ENCODE measurements around the gene MAJIN. TPM values are rescaled to one million over a fixed set of nuclear protein-coding genes. Genes with fewer than 3 reads are reported as not detected.
"Not testable (repeated sequence)": the region's sequence is repeated elsewhere in the genome, so short reads cannot be mapped to it uniquely, and the experiment has no call there.

The MAJIN gene
- total RNA-seq, 2 experiments from 2014 or later, result 0.29 to 0.37 TPM

DNA sequence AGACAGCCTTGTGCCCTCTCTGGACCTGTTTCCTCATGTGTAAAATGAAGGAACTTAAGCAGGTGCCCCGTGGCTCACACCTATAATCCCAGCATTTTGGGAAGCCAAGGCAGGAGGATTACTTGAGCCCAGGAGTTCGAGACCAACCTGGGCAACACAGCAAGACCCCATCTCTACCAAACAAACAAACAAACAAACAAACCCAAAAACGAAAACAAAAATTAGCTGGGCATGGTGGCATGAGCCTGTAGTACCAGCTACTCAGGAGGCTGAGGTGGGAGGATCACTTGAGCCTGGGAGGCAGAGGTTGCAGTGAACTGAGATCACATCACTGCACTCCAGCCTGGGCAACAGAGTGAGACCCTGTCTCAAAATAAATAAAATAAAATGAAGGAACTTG is 32.1 kb upstream of the MAJIN start:
- CTCF ChIA-PET, result interaction anchor here (1.2 to 1.4 kb wide), 2 partner anchors 9 to 10 kb away, joined by 4 to 6 read pairs; partner anchors contain the start of gene ARL2
- H3K9me3 Mint-ChIP-seq; H3K27ac Mint-ChIP-seq; H3K36me3 Mint-ChIP-seq (ENCODE audit: low read depth); H3K4me1 Mint-ChIP-seq (ENCODE audit: low read depth); DNase-seq; H3K27me3 Mint-ChIP-seq (ENCODE audit: low read depth); intact Hi-C loops (cut with micrococcal nuclease); H3K4me3 Mint-ChIP-seq: not testable (repeated sequence)

DNA sequence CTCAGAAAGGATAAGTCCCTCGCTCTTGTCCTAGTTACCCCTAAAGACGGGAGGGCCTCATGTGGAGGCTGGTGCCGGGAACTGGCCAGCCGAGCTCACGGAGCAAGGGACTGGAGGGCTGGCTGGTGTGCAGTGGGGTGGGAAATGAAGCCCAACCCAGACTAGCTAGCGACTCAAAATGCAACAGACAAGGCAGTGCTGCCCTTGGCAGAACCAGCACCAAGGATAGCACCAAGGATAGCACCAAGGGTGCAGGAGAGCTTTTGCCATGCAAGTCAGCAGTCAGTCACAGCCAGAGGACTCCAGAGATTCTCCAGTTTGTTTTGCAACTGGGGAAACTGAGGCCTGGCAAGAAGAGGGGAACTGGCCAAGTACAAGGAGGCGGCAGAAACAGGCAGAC is 31.4 kb upstream of the MAJIN start:
- Mint-ChIP-seq H3K27me3 (ENCODE audit: low read depth) (no peaks in the 10 kb centered on the region), H3K4me1 (ENCODE audit: low read depth) (peaks cover 5% of the 10 kb centered on the region), H3K9me3 (no peaks in the 10 kb centered on the region), H3K4me3 (no peak overlapping the region), H3K36me3 (ENCODE audit: low read depth) (no peaks in the 10 kb centered on the region), H3K27ac (no peak overlapping the region)
- CTCF ChIA-PET, result interaction anchor here (1.2 to 1.4 kb wide), 2 partner anchors 10 to 11 kb away, joined by 4 to 6 read pairs; partner anchors contain the start of gene ARL2
- no peak for DNase-seq
- intact Hi-C loops (cut with micrococcal nuclease), result no loop called here

DNA sequence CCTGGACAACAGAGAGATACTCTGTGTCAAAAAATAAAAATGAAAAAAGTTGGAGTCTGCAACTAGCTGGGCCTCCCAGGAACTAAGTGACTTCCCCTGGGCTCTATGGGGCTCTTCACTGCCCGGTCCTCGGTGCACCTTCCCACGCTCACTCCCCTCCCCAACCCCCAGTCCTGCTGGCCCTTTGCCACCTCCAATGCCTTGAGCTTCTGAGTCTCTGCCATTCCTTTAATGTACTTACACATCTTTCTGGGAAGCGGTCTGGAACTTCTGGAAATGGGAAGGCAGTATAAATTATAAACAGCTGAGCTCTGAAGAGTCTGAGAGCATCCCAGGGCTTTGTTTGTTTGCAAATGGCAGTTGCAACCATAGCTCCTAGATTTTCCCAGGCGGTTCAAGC is 30.8 kb upstream of the MAJIN start:
- Mint-ChIP-seq H3K27me3 (ENCODE audit: low read depth) (no peaks in the 10 kb centered on the region), H3K27ac (no peak overlapping the region), H3K9me3 (no peaks in the 10 kb centered on the region), H3K36me3 (ENCODE audit: low read depth) (no peaks in the 10 kb centered on the region), H3K4me1 (ENCODE audit: low read depth) (peaks cover 7% of the 10 kb centered on the region), H3K4me3 (no peak overlapping the region)
- intact Hi-C loops (cut with micrococcal nuclease), result no loop called here
- no peak for DNase-seq
- CTCF ChIA-PET, result interaction anchor here (1.2 kb wide), 1 partner anchor 12 kb away, joined by 6 read pairs; the partner anchor contains the start of gene ARL2

DNA sequence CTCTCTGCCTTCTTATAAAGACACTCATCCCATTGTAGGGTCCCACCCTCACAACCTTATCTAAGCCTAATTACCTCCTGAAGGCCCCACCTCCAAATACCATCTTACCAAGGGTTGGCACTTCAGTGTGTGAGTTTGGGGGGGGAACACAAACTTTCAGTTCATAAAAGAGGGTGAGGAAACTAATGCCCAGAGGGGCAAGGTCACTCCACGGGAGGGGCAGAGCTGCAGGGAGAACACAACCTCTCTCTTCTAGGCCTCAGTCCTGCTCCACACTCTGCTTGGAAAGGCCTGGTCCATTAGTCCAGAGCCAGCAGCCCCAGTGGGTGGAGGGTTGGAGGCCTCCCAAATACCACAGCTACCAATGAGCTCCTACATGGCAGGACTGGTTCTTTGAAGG is 27.6 kb upstream of the MAJIN start:
- no peak overlapping the region for H3K4me3 Mint-ChIP-seq
- no peak for DNase-seq
- H3K4me1 Mint-ChIP-seq (ENCODE audit: low read depth), result peaks cover 7% of the 10 kb centered on the region
- no peaks in the 10 kb centered on the region for H3K27me3 Mint-ChIP-seq (ENCODE audit: low read depth)
- CTCF ChIA-PET, result interaction anchor here (2.5 kb wide), 1 partner anchor 13 kb away, joined by 9 read pairs; no protein-coding TSS in a partner anchor
- no peaks in the 10 kb centered on the region for H3K36me3 Mint-ChIP-seq (ENCODE audit: low read depth)
- no peak overlapping the region for H3K27ac Mint-ChIP-seq
- H3K9me3 Mint-ChIP-seq, result no peaks in the 10 kb centered on the region
- intact Hi-C loops (cut with micrococcal nuclease), result no loop called here

DNA sequence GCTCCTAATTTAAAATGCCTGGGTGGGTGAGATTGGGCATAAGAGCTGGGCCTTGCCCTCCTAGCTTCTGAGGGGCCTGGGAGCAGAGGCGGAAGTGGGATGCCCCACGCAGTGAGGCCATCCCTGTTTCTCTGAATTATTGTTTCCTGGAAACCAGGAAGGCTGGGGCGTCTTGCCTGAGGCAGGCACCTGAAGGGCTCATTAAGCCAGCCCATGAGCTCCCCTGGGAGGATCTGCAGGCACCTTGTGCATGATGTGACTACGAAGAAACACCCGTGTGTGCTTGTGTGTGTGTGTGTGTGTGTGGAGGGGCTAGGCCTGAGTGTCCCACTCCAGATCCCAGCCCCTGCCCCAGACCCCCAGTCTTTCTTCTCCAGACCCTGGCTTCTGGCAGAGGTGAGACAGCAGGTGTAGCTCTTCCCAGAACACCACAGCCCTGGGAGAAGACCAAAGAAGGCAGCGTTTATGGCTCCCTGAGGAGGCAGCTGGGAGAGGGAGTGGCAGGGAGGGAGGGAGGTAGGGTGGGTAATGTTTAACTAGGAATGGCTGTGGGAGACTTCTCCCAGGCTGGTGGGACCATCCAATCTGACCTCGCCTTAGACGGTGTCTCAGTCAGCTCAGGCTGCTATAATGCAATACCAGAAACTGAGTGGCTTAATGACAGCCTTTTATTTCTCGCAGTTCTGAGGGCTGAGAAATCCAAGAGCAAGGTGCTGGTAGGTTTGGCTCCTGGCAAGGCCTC is 27.0 kb upstream of the MAJIN start:
- CTCF ChIA-PET, result interaction anchor here (1.1 to 2.5 kb wide), 3 partner anchors 14 to 150 kb away, joined by 3 to 9 read pairs (median 3); partner anchors contain the start of gene MAJIN
- intact Hi-C loops (cut with micrococcal nuclease), result no loop called here
- Mint-ChIP-seq H3K4me1 (ENCODE audit: low read depth) (peaks cover 7% of the 10 kb centered on the region), H3K4me3 (no peak overlapping the region), H3K36me3 (ENCODE audit: low read depth) (no peaks in the 10 kb centered on the region), H3K9me3 (no peaks in the 10 kb centered on the region), H3K27ac (no peak overlapping the region), H3K27me3 (ENCODE audit: low read depth) (no peaks in the 10 kb centered on the region)
- no peak for DNase-seq

DNA sequence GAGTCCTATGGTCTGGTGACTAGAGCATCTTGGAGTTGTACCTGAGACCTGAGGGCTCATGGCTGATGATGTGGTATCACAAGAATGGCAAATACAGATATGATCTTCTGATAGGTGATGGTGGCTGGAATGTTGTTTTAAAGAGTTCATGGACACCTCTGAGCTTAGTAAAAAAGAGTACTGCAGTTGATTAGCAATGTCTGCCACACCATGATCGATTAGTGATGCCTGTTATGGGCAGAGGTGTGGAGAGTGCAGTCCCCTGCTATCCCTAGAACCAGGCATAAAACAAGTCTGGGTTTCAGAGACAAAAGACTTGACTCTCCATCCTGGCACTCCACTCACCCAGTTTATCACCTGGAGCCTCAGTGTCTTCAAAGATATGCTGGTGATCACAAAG is 26.2 kb upstream of the MAJIN start:
- H3K36me3 Mint-ChIP-seq (ENCODE audit: low read depth), result no peaks in the 10 kb centered on the region
- no peak for DNase-seq
- H3K9me3 Mint-ChIP-seq, result no peaks in the 10 kb centered on the region
- H3K4me1 Mint-ChIP-seq (ENCODE audit: low read depth), result peaks cover 7% of the 10 kb centered on the region
- CTCF ChIA-PET, result interaction anchor here (1.1 to 2.5 kb wide), 3 partner anchors 15 to 149 kb away, joined by 3 to 9 read pairs (median 3); partner anchors contain the start of gene MAJIN
- intact Hi-C loops (cut with micrococcal nuclease), result no loop called here
- no peak overlapping the region for H3K4me3 Mint-ChIP-seq
- no peaks in the 10 kb centered on the region for H3K27me3 Mint-ChIP-seq (ENCODE audit: low read depth)
- H3K27ac Mint-ChIP-seq, result no peak overlapping the region

DNA sequence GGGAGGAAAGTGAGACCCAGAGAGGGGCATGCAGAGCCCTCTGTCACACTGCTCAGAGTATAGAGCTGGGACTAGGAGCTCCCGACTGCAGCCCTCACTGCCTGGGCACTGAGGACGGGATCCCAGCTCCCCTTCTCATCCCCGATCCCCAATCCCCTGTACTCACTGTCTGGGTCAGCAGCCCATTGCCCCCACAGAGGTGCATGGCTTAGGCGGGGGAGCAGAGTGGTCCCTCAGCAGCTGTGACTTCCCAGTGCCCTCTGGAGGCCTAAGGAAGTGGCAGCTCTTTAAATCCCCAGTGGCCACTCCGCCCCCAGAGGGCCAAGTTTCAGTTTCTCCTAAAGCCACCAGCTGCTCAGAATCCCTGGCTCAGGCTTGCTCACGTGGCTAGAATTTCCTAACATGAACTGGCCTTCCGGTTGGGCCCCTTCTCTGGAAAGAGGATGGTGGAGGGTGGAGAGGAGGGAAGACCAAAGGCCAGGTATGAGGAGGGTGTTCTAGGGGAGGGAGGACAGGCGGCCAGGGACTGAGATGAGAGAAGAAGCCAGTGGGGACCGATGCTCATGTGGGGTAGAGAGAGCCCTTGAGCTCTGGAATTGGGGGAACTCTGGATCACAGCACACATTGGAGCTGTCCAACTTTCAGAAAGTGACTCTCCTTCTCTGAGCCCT is 24.9 kb upstream of the MAJIN start, which contains the start of gene BATF2:
Gene BATF2 (minus strand): TSS at position 262 of the 671 bp plus-strand sequence. CDS start 57 bp downstream, at position 205.
- Mint-ChIP-seq H3K27ac (no peak within 1 kb of the TSS), H3K4me3 (no peak within 1 kb of the TSS), H3K4me1 (ENCODE audit: low read depth) (peaks cover 7% of the 10 kb centered on the region), H3K9me3 (no peaks in the 10 kb centered on the region), H3K27me3 (ENCODE audit: low read depth) (no peaks in the 10 kb centered on the region), H3K36me3 (ENCODE audit: low read depth) (no peaks in the 10 kb centered on the region)
- no peak for DNase-seq
- intact Hi-C loops (cut with micrococcal nuclease), result no loop called here
- CTCF ChIA-PET, result interaction anchor here (0.8 to 2.5 kb wide), 4 partner anchors 9 to 16 kb away, joined by 3 to 9 read pairs (median 4); no protein-coding TSS in a partner anchor

DNA sequence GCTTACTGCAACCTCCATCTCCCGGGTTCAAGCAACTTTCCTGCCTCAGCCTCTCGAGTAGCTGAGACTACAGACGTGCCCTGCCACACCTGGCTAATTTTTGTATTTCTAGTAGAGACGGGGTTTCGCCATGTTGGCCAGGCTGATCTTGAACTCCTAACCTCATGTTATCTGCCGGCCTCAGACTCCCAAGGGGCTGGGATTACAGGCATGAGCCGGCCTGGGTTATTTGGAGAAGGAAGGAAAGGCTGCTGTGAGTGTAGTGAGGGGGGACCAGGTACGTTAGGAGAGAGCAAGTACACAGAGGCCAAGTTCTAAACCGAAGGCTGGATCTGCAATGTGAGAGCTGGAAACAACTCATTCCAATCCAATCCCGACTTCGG is 24.4 kb upstream of the MAJIN start:
- H3K27me3 Mint-ChIP-seq (ENCODE audit: low read depth), result no peaks in the 10 kb centered on the region
- no peak for DNase-seq
- no peaks in the 10 kb centered on the region for H3K36me3 Mint-ChIP-seq (ENCODE audit: low read depth)
- H3K4me1 Mint-ChIP-seq (ENCODE audit: low read depth), result peaks cover 7% of the 10 kb centered on the region
- no peak overlapping the region for H3K4me3 Mint-ChIP-seq
- no peak overlapping the region for H3K27ac Mint-ChIP-seq
- no peaks in the 10 kb centered on the region for H3K9me3 Mint-ChIP-seq
- intact Hi-C loops (cut with micrococcal nuclease), result no loop called here
- CTCF ChIA-PET, result interaction anchor here (0.8 to 1.2 kb wide), 3 partner anchors 9 to 15 kb away, joined by 3 to 4 read pairs (median 3); no protein-coding TSS in a partner anchor

DNA sequence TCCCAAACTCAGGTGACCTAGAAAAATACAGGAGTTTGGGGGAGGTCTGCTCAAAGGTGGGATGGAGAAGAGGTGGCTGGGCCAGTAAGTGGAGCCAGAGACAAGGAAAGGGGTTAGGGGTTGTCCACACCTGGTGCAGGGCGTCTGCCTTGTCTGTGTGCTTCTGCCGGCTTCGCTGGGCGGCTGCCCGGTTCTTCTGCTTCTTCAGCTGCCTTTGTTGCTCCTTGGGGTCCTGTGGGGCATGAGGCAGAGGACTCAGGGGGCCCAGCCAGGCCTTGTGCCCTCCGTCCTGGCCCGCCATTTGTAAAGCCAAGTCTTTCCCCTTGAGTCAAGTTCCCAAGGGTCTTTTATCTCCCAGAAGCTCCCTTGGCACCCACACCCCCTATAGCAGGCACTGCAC is 22.4 kb upstream of the MAJIN start:
- intact Hi-C loops (cut with micrococcal nuclease), result no loop called here
- Mint-ChIP-seq H3K36me3 (ENCODE audit: low read depth) (no peaks in the 10 kb centered on the region), H3K4me3 (no peak overlapping the region), H3K27ac (no peak overlapping the region), H3K9me3 (no peaks in the 10 kb centered on the region), H3K27me3 (ENCODE audit: low read depth) (no peaks in the 10 kb centered on the region), H3K4me1 (ENCODE audit: low read depth) (peaks cover 13% of the 10 kb centered on the region)
- DNase-seq, result no peak
- CTCF ChIA-PET, result no interaction called here

DNA sequence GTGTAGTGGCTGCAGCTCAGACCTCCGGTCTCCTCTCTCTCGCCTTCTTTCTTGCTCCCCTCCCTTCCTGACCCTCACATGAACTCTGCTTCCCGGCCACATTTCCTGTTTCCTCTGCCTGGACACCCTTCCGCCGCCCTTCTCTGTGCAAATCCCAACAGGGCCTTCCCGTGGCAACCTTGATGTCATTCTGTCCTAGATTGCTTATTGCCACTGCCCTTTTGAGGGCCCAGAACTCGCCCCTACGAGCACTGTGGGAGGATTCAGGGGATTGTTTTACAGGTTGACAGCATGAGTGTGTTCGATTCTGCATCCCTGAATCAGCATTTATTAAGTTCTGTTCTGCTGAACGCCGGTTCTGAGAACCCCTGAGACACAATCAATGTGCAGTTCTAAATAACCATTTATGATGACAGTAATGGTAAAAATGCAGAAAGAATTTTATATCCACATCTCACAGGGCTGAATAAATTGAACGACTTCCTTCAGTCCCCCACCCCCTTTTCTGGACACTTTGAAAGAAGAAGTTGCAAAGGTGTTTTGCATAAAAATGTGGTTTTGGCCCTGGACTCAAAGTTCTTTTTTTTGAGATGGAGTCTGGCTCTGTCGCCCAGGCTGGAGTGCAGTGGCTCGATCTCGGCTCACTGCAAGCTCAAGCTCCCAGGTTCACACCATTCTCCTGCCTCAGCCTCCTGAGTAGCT is 18.5 kb upstream of the MAJIN start:
- intact Hi-C loops (cut with micrococcal nuclease), result no loop called here
- Mint-ChIP-seq H3K4me1 (ENCODE audit: low read depth) (peaks cover 7% of the 10 kb centered on the region), H3K27me3 (ENCODE audit: low read depth) (no peaks in the 10 kb centered on the region), H3K36me3 (ENCODE audit: low read depth) (no peaks in the 10 kb centered on the region), H3K9me3 (no peaks in the 10 kb centered on the region), H3K4me3 (no peak overlapping the region), H3K27ac (no peak overlapping the region)
- DNase-seq, result no peak
- CTCF ChIA-PET, result no interaction called here

DNA sequence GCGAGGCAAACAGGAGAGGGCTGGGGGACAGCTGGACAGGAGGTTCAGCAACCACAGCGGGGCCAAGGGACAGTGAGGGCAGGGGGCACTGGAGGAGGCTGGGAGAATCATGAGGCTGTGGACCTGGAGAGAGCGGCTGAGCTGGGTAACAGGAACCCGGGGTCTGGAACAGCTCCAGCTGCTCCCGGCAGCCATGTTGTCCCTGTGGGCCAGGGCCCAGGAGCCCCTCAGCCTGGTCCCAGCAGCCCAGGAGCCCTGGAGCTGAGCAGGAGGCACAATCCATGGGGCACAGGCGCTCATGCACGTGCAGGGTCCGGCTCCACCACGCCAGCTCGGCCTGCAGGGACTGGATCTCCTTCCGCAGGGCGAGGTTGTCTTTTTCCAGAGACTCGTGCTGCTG is 17.5 kb upstream of the MAJIN start:
- no peaks in the 10 kb centered on the region for H3K27me3 Mint-ChIP-seq (ENCODE audit: low read depth)
- H3K4me1 Mint-ChIP-seq (ENCODE audit: low read depth), result peaks cover 7% of the 10 kb centered on the region
- H3K9me3 Mint-ChIP-seq, result no peaks in the 10 kb centered on the region
- H3K36me3 Mint-ChIP-seq (ENCODE audit: low read depth), result no peaks in the 10 kb centered on the region
- no peak overlapping the region for H3K4me3 Mint-ChIP-seq
- no peak for DNase-seq
- CTCF ChIA-PET, result no interaction called here
- intact Hi-C loops (cut with micrococcal nuclease), result no loop called here
- no peak overlapping the region for H3K27ac Mint-ChIP-seq

All from activated naive CD4-positive, alpha-beta T cell treated with anti-CD3 and anti-CD28 coated beads for 36 hours (primary cell).